NCI-H1105 treated with DMSO at 0.1 percent for 48 hours (cell line): ENCODE data around the gene PDE1C.
A peak's percentile ranks its signal among the peaks of the same experiment; 100 is the strongest.

Source experiments
- DNase-seq: peaks from one replicate; lab custom pipeline; 2025; lab: John Stamatoyannopoulos, UW

PDE1C gene

DNA sequence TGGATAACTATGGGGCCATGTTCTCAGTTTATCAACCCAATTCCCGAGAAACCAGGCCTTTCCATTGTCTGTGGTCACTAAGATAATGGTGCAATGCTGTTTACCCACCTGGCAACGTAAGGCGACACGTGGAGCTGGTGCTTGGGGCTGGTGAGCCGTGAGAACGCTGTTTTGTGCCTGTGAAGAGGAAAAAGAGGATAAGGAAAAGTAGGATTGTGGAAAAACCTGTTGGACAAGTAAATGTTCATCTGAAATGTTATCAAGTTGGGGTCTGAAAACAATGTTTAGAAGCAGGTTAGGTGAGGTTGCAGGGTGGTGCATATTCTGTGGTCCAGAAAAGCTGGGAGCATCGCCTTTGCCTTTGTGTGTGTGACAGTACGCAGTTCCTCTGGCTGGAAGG lies 294.7 kb downstream of the PDE1C start:
- DNase-seq = peak; percentile 14

DNA sequence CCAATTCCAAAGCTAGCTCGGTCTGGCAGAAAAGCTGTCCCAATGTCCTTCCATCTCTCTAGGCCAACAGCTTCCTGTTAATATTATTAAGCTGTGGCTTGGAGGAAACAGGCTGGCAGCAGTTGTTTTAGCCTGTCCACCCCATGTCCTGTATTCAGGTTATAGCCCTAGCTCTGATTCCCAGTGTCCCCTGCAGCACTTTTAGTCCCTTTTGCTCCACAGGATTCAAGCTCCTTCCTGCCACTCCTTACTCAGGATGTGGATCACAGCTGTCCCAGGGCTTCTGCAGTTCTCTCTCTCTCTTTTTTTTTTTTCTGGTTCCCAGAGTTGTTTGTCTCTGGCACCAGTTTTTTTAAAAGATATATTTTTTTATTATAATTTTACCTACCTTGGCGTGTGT lies 298.0 kb downstream of the PDE1C start:
- DNase-seq = no peak

- no peak for DNase-seq
Observed at GRCh38 chr7:31767686-31768358, 302.4 kb downstream of the PDE1C start.

DNA sequence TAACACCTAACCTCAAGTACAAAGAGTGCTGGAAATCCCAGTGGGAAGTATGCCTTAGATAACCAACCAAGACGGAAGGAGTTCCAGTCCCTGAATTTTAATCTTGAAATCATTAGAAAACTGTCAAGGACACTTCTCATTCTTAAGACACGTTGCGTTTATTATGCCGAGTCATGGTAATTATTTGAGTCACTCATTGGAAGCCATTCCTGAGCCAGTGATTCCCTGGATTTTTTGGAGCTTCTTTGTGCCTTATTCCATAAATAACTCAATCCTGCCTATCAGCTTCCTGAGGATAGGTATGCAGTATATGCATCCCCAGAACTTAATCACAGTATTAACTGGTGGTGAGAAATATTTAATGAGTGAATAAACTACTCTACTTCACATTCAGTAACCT lies 305.7 kb downstream of the PDE1C start:
- no peak for DNase-seq

- no peak for DNase-seq
Observed at GRCh38 chr7:31763548-31763947, 306.7 kb downstream of the PDE1C start.

GRCh38 chr7:31761646-31762045 lies 308.6 kb downstream of the PDE1C start:
- no peak for DNase-seq

DNA sequence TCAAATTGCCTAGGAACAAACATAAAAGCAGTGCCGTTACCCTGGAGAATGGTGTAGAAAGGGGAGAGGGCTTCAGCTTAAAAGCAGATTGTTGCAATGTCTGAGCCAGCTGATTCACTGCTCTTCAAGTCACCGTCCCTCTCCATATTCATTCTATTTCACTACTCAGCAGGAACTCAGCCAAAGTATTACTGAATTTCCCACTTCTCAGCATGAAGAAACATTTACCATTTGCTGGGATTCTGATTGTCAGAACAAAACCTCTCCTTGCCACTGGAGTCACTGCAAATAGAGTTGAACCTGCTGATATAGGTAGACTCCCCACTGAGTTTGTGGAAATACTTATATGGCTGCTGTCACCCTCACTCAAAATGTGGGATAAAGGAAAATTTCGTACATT lies 311.5 kb downstream of the PDE1C start:
- DNase-seq = no peak

DNA sequence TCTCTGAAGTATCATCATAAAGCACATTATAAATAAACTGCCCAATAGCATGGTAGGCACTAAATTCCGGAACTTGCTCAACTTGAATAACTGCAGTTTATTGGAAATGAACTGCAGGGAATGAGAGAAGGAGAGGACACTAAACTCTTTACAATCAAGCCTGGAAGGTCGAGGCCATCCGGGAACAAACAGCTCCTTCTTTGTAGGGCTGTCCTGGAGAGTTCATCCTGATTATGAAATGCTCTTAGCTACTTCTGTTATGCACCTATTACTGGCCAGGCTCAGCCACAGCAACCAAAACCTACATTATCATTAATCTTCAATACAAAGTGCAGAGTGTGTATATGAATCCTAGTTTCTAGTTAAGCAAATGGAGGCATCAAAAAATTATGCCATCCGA lies 318.5 kb downstream of the PDE1C start:
- DNase-seq = no peak

- DNase-seq = no peak
Observed at GRCh38 chr7:31748084-31748483, 322.1 kb downstream of the PDE1C start.

- DNase-seq = no peak
Observed at GRCh38 chr7:31747553-31747952, 322.7 kb downstream of the PDE1C start.

GRCh38 chr7:31744294-31744874 lies 325.8 kb downstream of the PDE1C start:
- DNase-seq = peak; percentile 81

- no peak for DNase-seq
Observed at GRCh38 chr7:31741852-31742251, 328.4 kb downstream of the PDE1C start.

DNA sequence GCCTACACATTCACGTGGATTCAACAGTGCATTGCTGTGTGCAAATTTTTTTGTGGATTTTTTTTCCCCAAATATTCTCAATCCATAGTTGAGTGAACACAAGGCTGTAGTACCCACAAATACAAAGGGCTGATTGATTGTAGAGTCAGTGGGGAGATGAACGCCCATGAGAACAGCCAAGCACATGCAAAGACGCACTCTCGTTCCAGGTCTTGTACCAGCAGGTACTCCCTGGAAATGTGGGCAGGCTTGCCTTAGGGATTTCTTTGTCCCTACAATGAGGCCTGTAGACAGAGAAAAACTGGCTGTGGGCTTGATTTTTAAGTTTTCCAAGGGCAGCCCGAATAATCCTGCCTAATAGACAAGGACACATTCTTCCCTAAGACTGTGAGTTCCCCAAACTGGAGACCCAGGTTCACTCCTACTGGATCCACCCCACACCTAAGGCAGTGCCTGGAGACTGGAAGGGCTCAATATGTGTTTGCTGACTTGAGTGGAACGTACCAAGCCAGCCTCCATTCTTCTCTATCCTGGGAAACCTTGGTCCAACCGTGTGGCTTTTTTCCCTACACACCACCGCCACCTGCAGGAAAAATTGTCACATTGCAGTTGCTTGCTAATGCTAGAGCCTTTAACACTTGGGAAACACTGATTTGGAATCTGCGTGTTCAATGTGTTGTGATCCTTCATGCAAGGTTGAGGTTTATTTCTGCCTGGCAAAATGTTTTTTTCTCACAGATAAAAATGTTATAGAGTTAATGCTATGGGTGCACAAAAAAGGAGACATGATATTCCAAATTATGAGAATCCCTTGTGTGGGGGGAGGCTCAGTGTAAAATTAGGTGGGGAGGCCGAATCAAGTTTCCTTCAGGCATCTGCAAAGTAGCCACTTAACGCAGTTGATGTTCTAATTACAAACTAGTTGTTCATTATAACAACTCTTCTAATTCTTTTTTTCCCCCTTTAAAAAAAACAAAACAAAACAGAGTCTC lies 333.9 kb downstream of the PDE1C start:
- DNase-seq = peak; percentile 77

DNA sequence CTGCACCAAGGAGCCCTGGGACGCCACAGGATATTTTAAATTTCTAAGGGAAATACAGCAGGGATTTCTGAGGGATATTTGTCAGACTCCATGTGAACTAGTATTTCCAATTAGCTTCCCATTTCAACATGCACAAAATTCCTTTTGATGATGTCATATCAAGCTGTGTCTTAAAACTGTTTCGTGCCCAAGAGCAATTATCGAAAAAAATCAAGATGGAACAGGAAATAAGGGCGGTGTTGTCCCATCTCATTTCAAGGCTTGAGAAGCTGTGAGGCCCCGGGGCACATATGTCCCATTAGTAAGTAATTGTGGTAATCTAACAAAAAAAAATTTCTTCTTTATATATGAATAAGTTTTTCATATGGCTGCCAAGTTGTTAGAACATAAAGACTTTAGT lies 335.8 kb downstream of the PDE1C start:
- no peak for DNase-seq

- no peak for DNase-seq
Observed at GRCh38 chr7:31729195-31729804, 340.9 kb downstream of the PDE1C start.

GRCh38 chr7:31724696-31725095 lies 345.5 kb downstream of the PDE1C start:
- DNase-seq = no peak

- DNase-seq = no peak
Observed at GRCh38 chr7:31720366-31720765, 349.8 kb downstream of the PDE1C start.

DNA sequence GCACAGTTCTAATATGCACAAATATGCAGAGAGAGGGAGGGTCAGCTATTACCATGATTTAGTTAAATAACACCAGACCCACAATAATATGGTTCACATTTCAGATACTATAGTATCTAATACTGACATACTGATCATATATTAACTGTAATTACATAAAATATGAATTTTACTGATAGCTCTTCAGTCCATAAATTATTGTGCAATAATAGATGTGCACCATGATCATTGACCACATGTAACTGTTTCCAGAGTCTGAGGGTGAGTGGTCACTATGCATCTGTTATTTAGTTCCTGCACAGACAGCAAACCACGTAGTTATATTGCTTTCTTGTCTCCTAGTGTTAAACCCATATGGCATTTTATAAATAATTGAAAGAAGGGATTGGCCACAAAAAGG lies 353.9 kb downstream of the PDE1C start:
- DNase-seq = no peak

- peak; percentile 34 for DNase-seq
Observed at GRCh38 chr7:31710171-31710570, 360.0 kb downstream of the PDE1C start.

- no peak for DNase-seq
Observed at GRCh38 chr7:31707089-31707488, 363.1 kb downstream of the PDE1C start.

DNA sequence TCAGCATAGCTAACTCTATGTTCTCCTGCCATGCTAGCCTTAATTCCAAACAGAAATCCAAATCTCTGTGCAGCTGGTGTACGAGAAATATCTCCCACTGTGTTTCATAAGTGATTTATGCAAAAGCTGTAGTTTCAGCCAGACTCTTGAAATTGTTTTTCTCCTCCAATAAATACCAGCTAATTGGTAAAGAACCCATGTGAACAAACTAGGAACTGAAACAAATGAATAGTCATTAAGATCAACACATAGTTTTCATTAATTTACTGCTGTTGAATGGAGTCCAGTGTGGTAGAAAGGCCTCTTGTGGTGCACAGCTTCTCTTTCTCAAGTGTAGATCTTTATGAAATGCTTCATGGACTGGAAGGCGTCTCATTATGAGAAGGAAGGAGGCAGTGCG lies 364.8 kb downstream of the PDE1C start:
- DNase-seq = no peak

DNA sequence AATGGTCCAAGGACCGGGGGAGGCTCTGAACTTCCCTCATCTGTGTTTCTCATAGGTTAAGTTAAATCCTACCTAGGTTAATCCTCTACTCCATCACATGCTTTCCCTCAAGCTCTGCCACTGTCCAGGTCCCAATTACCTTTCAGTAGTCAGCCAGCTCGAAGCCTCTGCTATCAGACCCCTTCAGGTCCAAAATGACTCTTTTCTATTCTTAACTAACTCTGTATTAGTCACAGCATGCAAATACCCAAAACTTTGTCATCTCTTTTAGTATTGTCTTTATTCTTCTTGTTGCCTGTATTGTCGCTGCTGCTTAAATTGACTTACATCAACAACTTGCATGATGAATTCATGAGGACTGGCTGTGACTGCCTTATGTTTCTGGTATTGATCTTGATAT lies 367.9 kb downstream of the PDE1C start:
- DNase-seq = no peak
